Small intestine (tissue), 7 donors: ENCODE measurements around the gene LARGE1. TPM values are rescaled to one million over a fixed set of nuclear protein-coding genes. Genes with fewer than 3 reads are reported as not detected.

Source experiments
- DNase-seq, 2 donors: peaks; one replicate each; pipeline versions ENCODE4 v3.0.0 to v3.0.0-alpha.2; 2013
- FAIRE-seq: peaks from 2 replicates; lab custom pipeline; 2012; peaks lifted over from hg19 to GRCh38; lab: Jason Lieb, UNC
- H3K27ac ChIP-seq, 3 donors: one replicate each; pipeline ENCODE4 v1.5.1; 2013; ENCODE audit warnings: low read length in 2 of 3, mild to moderate bottlenecking in 2 of 3, control low read depth in 1 of 3, inconsistent platforms in 1 of 3, low read depth in 1 of 3, moderate library complexity in 1 of 3
- H3K27me3 ChIP-seq, 3 donors: one replicate each; pipeline ENCODE4 v1.6.1; 2013; ENCODE audit warnings: low read length in 3 of 3, inconsistent platforms in 1 of 3; ENCODE audit not compliant: control insufficient read depth in 3 of 3, insufficient read depth in 3 of 3
- H3K36me3 ChIP-seq, 3 donors: one replicate each; pipeline ENCODE4 v1.6.1; 2013; ENCODE audit warnings: low read length in 3 of 3, inconsistent platforms in 1 of 3, low read depth in 1 of 3, mild to moderate bottlenecking in 1 of 3, moderate library complexity in 1 of 3; ENCODE audit not compliant: control insufficient read depth in 3 of 3, insufficient read depth in 2 of 3
- H3K4me1 ChIP-seq, 3 donors: one replicate each; pipeline ENCODE4 v1.6.1; 2013; ENCODE audit warnings: low read length in 2 of 3, inconsistent platforms in 1 of 3, low read depth in 1 of 3, mild to moderate bottlenecking in 1 of 3, moderate library complexity in 1 of 3; ENCODE audit not compliant: control insufficient read depth in 3 of 3, insufficient read depth in 2 of 3
- H3K4me3 ChIP-seq, 3 donors: one replicate each; pipeline ENCODE4 v1.5.1; 2013; ENCODE audit warnings: low read length in 3 of 3, control low read depth in 1 of 3, inconsistent platforms in 1 of 3, low read depth in 1 of 3, mild to moderate bottlenecking in 1 of 3, moderate library complexity in 1 of 3
- H3K9me3 ChIP-seq, 2 donors: one replicate each; pipeline ENCODE4 v1.6.1; 2013; ENCODE audit warnings: low read depth in 1 of 2, low read length in 1 of 2; ENCODE audit not compliant: control insufficient read depth in 2 of 2, insufficient read depth in 1 of 2
- WGBS, 3 donors: extraction: QIAGEN DNeasy Blood & Tissue Kit; methylation state at CpG; one replicate each; pipeline ENCODE4 v1.1.7; 2013; 5-methylcytosine and 5-hydroxymethylcytosine counted together
- polyA plus RNA-seq, 4 donors: library from polyadenylated mRNA; stranded (reverse) in 3 of 4; unstranded in 1 of 4; fragments of 200-250 nt in 3 of 4; fragments of 120-200 nt in 1 of 4; gene quantifications; one replicate each; pipeline versions ENCODE4 v1.2.1 to v1.2.3, GENCODE V29; 2013
- donor health status: healthy with polysubstance abuse.
- donor health status: control.
- donor health status: control.
- donor health status: Bipolar disorder and iron deficiency.
- donor health status: healthy.

Gene LARGE1
- polyA plus RNA-seq, 4 donors: 5.1 to 18.8 (median 8.0) TPM

- Histone ChIP-seq H3K27me3 (no peaks in the 10 kb centered on the region), H3K9me3 (no peaks in the 10 kb centered on the region), H3K4me1 (peaks cover 0 to 4% (median 0%) of the 10 kb centered on the region in 3 donors), H3K36me3 (no peaks in the 10 kb centered on the region), H3K27ac (no peak overlapping the region), H3K4me3 (no peak overlapping the region)
- FAIRE-seq: no peak
- DNase-seq: no peak
- 65 to 86% (median 70%) methylated on average over 3 of the region's 3 CpGs for WGBS, 3 donors
These were observed 194.0 kb downstream of the LARGE1 start for GRCh38 chr22:33726294-33726734.

- 76 to 89% (median 87%) methylated on average over 11 of the region's 11 CpGs for WGBS, 3 donors
- FAIRE-seq: no peak
These were observed 196.4 kb downstream of the LARGE1 start for GRCh38 chr22:33723915-33724314.

GRCh38 chr22:33722816-33723215 lies 197.5 kb downstream of the LARGE1 start:
- Histone ChIP-seq H3K4me1 (peaks cover 0 to 4% (median 0%) of the 10 kb centered on the region in 3 donors), H3K27me3 (no peaks in the 10 kb centered on the region), H3K4me3 (no peak overlapping the region), H3K9me3 (no peaks in the 10 kb centered on the region), H3K27ac (no peak overlapping the region), H3K36me3 (no peaks in the 10 kb centered on the region)
- 88 to 93% (median 90%) methylated on average over 9 of the region's 9 CpGs for WGBS, 3 donors
- DNase-seq: no peak
- no peak for FAIRE-seq

More at GRCh38 chr22:33723915-33724314, 196.4 kb downstream of the LARGE1 start:
- H3K36me3 ChIP-seq: no peaks in the 10 kb centered on the region
- peaks cover 0 to 4% (median 0%) of the 10 kb centered on the region in 3 donors for H3K4me1 ChIP-seq
- H3K4me3 ChIP-seq: no peak overlapping the region
- no peak for DNase-seq
- no peak overlapping the region for H3K27ac ChIP-seq
- no peaks in the 10 kb centered on the region for H3K27me3 ChIP-seq
- H3K9me3 ChIP-seq: no peaks in the 10 kb centered on the region

- Histone ChIP-seq H3K4me1 (no peaks in the 10 kb centered on the region), H3K27ac (no peak overlapping the region), H3K27me3 (no peaks in the 10 kb centered on the region), H3K36me3 (no peaks in the 10 kb centered on the region), H3K9me3 (no peaks in the 10 kb centered on the region), H3K4me3 (no peak overlapping the region)
- no peak for FAIRE-seq
- 80 to 88% (median 82%) methylated on average over 9 of the region's 9 CpGs for WGBS, 3 donors
- DNase-seq: peak; percentile 15 to 19
These were observed 200.0 kb downstream of the LARGE1 start for GRCh38 chr22:33720166-33720878.

- Histone ChIP-seq H3K27me3 (no peaks in the 10 kb centered on the region), H3K4me3 (no peak overlapping the region), H3K27ac (no peak overlapping the region), H3K9me3 (peaks cover 0 to 17% of the 10 kb centered on the region in 2 donors), H3K4me1 (no peaks in the 10 kb centered on the region), H3K36me3 (no peaks in the 10 kb centered on the region)
- FAIRE-seq: no peak
- no peak for DNase-seq
- 88 to 96% (median 91%) methylated on average over 5 of the region's 5 CpGs for WGBS, 3 donors
These were observed 202.4 kb downstream of the LARGE1 start for GRCh38 chr22:33717694-33718396.

GRCh38 chr22:33715237-33715985 lies 204.9 kb downstream of the LARGE1 start:
- DNase-seq (no peak), FAIRE-seq (no peak)
- H3K27ac ChIP-seq: no peak overlapping the region
- 90 to 94% (median 93%) methylated on average over 9 of the region's 9 CpGs for WGBS, 3 donors
- H3K4me1 ChIP-seq: no peaks in the 10 kb centered on the region
- H3K27me3 ChIP-seq: no peaks in the 10 kb centered on the region
- peaks cover 0 to 17% of the 10 kb centered on the region in 2 donors for H3K9me3 ChIP-seq
- H3K4me3 ChIP-seq: no peak overlapping the region
- peaks cover 0 to 2% (median 0%) of the 10 kb centered on the region in 3 donors for H3K36me3 ChIP-seq

- WGBS, 3 donors: 71 to 87% (median 77%) methylated on average over 1 of the region's 1 CpG
- peaks cover 0 to 17% of the 10 kb centered on the region in 2 donors for H3K9me3 ChIP-seq
- no peaks in the 10 kb centered on the region for H3K27me3 ChIP-seq
- peaks cover 0 to 2% (median 0%) of the 10 kb centered on the region in 3 donors for H3K36me3 ChIP-seq
- FAIRE-seq (no peak), DNase-seq (no peak)
- H3K4me1 ChIP-seq: no peaks in the 10 kb centered on the region
- no peak overlapping the region for H3K4me3 ChIP-seq
- no peak overlapping the region for H3K27ac ChIP-seq
These were observed 209.9 kb downstream of the LARGE1 start for GRCh38 chr22:33710326-33710725.

- no peak overlapping the region for H3K27ac ChIP-seq
- H3K36me3 ChIP-seq: peaks cover 0 to 2% (median 0%) of the 10 kb centered on the region in 3 donors
- WGBS, 3 donors: 58 to 81% (median 65%) methylated on average over 3 of the region's 3 CpGs
- no peak overlapping the region for H3K4me3 ChIP-seq
- no peaks in the 10 kb centered on the region for H3K27me3 ChIP-seq
- DNase-seq: no peak
- no peaks in the 10 kb centered on the region for H3K4me1 ChIP-seq
- peaks cover 0 to 3% of the 10 kb centered on the region in 2 donors for H3K9me3 ChIP-seq
- no peak for FAIRE-seq
These were observed 212.7 kb downstream of the LARGE1 start for GRCh38 chr22:33707581-33707980.
